Body of pancreas (tissue), 4 donors: ENCODE results near the gene MBTPS1. TPM values are rescaled to one million over a fixed set of nuclear protein-coding genes. Genes with fewer than 3 reads are reported as not detected.
A peak's percentile ranks its signal among the peaks of the same experiment; 100 is the strongest.

Source experiments
- ATAC-seq: fragments of 150-250 bp; one replicate; pipeline ENCODE4 v1.9.1; 2016
- DNase-seq, 4 donors: peaks; one replicate each; pipeline ENCODE4 v3.0.0-alpha.2; 2019
- H3K27ac ChIP-seq, 4 donors: fragments of 200-600 bp; sonication (generic); 1 replicate in 3 of 4; 2 replicates in 1 of 4; pipeline versions ENCODE4 v1.5.1 to v1.6.1; 2016 to 2019; ENCODE audit warnings: mild to moderate bottlenecking in 1 of 4, mixed read lengths in 1 of 4, moderate library complexity in 1 of 4
- H3K27me3 ChIP-seq, 2 donors: fragments of 200-600 bp; sonication (generic); one replicate each; pipeline ENCODE4 v1.6.0; 2016; ENCODE audit warnings: mild to moderate bottlenecking in 1 of 2
- H3K36me3 ChIP-seq, 2 donors: fragments of 200-600 bp; sonication (generic); replicated peaks in 1 of 2; 2 replicates each; pipeline ENCODE4 v1.5.1; 2016; ENCODE audit warnings: low read depth in 2 of 2; ENCODE audit not compliant: insufficient read depth in 1 of 2
- H3K4me1 ChIP-seq: fragments of 200-600 bp; sonication (generic); one replicate; pipeline ENCODE4 v1.6.0; 2016
- H3K4me3 ChIP-seq, 2 donors: fragments of 200-600 bp; sonication (generic); 1 replicate in 1 of 2; 2 replicates in 1 of 2; pipeline ENCODE4 v1.5.1; 2016 to 2019
- H3K9me3 ChIP-seq, 3 donors: fragments of 200-600 bp; sonication (generic); 1 replicate in 2 of 3; 2 replicates in 1 of 3; pipeline ENCODE4 v1.5.1; 2016
- CTCF ChIP-seq, 7 experiments: fragments of 450-650 bp in 4 of 7; fragments of 200-600 bp in 3 of 7; sonication (generic) in 3 of 7; IDR thresholded peaks; one replicate each; pipeline ENCODE4 v1.5.1; 2016 to 2019; ENCODE audit warnings: antibody characterized with exemption in 7 of 7
- POLR2A ChIP-seq, 3 donors: fragments of 450-650 bp; IDR thresholded peaks; one replicate each; pipeline ENCODE4 v1.6.1; 2016; ENCODE audit warnings: antibody characterized with exemption in 3 of 3, mild to moderate bottlenecking in 2 of 3
- WGBS, 2 donors: methylation state at CpG; one replicate each; pipeline ENCODE4 v1.1.5; 2017; 5-methylcytosine and 5-hydroxymethylcytosine counted together
- intact Hi-C: fragments of 100-400 bp; cut with DNase I; formaldehyde crosslinking; loops from one replicate; pipeline ENCODE4 v1.15.1; 2023
- total RNA-seq, 2 donors: library from RNA; depleted of rRNA; stranded (reverse); fragments of >200 nt; gene quantifications; one replicate each; pipeline ENCODE4 v1.1.0, GENCODE V29; 2016

The MBTPS1 gene
- total RNA-seq, 2 donors from 2014 or later: 58.9 to 75.5 TPM

- TF ChIP-seq POLR2A (IDR thresholded peaks at IDR 0.05) (no peak), CTCF (IDR thresholded peaks at IDR 0.05) (no peak)
- H3K9me3 ChIP-seq: no peaks in the 10 kb centered on the region
- no peaks in the 10 kb centered on the region for H3K27me3 ChIP-seq
- peak; percentile 47 for ATAC-seq
- peak overlapping the region; percentile 72 to 78 (median 74) for H3K27ac ChIP-seq
- no peak overlapping the region for H3K4me3 ChIP-seq
- peak in 3 of 4 donors; percentile 32 to 59 (median 51) for DNase-seq
- 87 to 96% methylated on average over 8 to 13 of the region's 13 CpGs for WGBS, 2 donors
- H3K36me3 ChIP-seq: no peaks in the 10 kb centered on the region
- intact Hi-C loops: loop anchor here (10.0 kb wide), 2 partner anchors 84 to 214 kb away; partner anchors contain the start of gene NECAB2
- H3K4me1 ChIP-seq: peaks cover 27% of the 10 kb centered on the region
Observed at GRCh38 chr16:84048871-84049270, 67.9 kb downstream of the MBTPS1 start.

- intact Hi-C loops: loop anchor here (10.0 kb wide), 2 partner anchors 83 to 213 kb away; partner anchors contain the start of gene NECAB2
- DNase-seq (peak; percentile 84 to 92 (median 89)), ATAC-seq (peak; percentile 93)
- Histone ChIP-seq H3K27ac (peak overlapping the region; percentile 72 to 78 (median 74)), H3K4me1 (peaks cover 27% of the 10 kb centered on the region), H3K9me3 (no peaks in the 10 kb centered on the region), H3K4me3 (no peak overlapping the region), H3K36me3 (no peaks in the 10 kb centered on the region), H3K27me3 (no peaks in the 10 kb centered on the region)
- no peak for TF ChIP-seq POLR2A (IDR thresholded peaks at IDR 0.05)
- peak in 6 of 7 experiments; percentile 8 to 59 (median 52) for TF ChIP-seq CTCF (IDR thresholded peaks at IDR 0.05)
- 37 to 55% methylated on average over 7 of the region's 7 CpGs for WGBS, 2 donors
Observed at GRCh38 chr16:84048270-84048669, 68.5 kb downstream of the MBTPS1 start.

- ATAC-seq (no peak), DNase-seq (no peak)
- H3K36me3 ChIP-seq: no peaks in the 10 kb centered on the region
- no peak overlapping the region for H3K27ac ChIP-seq
- no peak overlapping the region for H3K4me3 ChIP-seq
- H3K27me3 ChIP-seq: no peaks in the 10 kb centered on the region
- peaks cover 27% of the 10 kb centered on the region for H3K4me1 ChIP-seq
- no peak for TF ChIP-seq POLR2A (IDR thresholded peaks at IDR 0.05)
- TF ChIP-seq CTCF (IDR thresholded peaks at IDR 0.05): no peak
- no peaks in the 10 kb centered on the region for H3K9me3 ChIP-seq
- intact Hi-C loops: loop anchor here (10.0 kb wide), 2 partner anchors 83 to 213 kb away; partner anchors contain the start of gene NECAB2
- 89 to 90% methylated on average over 3 to 6 of the region's 6 CpGs for WGBS, 2 donors
Observed at GRCh38 chr16:84047626-84048025, 69.1 kb downstream of the MBTPS1 start.

GRCh38 chr16:84047206-84047605 is 69.5 kb downstream of the MBTPS1 start:
- H3K9me3 ChIP-seq: no peaks in the 10 kb centered on the region
- WGBS, 2 donors: 87 to 89% methylated on average over 6 of the region's 6 CpGs
- H3K4me3 ChIP-seq: no peak overlapping the region
- ATAC-seq: no peak
- peaks cover 27% of the 10 kb centered on the region for H3K4me1 ChIP-seq
- DNase-seq: no peak
- H3K27ac ChIP-seq: no peak overlapping the region
- TF ChIP-seq POLR2A (IDR thresholded peaks at IDR 0.05): no peak
- TF ChIP-seq CTCF (IDR thresholded peaks at IDR 0.05): no peak
- no peaks in the 10 kb centered on the region for H3K27me3 ChIP-seq
- H3K36me3 ChIP-seq: no peaks in the 10 kb centered on the region
- intact Hi-C loops: loop anchor here (10.0 kb wide), 2 partner anchors 82 to 212 kb away; partner anchors contain the start of gene NECAB2
